GM21526 (cell line): Measurements from ENCODE around the gene MAP2K3.

ENCODE experiments used
- ATAC-seq: cut with Tn5 transposase; IDR thresholded peaks from one replicate; pipeline ENCODE4 v1.9.1; 2021; ENCODE audit warnings: moderate library complexity; ENCODE audit not compliant: unreplicated experiment, low FRiP score

The MAP2K3 gene

DNA sequence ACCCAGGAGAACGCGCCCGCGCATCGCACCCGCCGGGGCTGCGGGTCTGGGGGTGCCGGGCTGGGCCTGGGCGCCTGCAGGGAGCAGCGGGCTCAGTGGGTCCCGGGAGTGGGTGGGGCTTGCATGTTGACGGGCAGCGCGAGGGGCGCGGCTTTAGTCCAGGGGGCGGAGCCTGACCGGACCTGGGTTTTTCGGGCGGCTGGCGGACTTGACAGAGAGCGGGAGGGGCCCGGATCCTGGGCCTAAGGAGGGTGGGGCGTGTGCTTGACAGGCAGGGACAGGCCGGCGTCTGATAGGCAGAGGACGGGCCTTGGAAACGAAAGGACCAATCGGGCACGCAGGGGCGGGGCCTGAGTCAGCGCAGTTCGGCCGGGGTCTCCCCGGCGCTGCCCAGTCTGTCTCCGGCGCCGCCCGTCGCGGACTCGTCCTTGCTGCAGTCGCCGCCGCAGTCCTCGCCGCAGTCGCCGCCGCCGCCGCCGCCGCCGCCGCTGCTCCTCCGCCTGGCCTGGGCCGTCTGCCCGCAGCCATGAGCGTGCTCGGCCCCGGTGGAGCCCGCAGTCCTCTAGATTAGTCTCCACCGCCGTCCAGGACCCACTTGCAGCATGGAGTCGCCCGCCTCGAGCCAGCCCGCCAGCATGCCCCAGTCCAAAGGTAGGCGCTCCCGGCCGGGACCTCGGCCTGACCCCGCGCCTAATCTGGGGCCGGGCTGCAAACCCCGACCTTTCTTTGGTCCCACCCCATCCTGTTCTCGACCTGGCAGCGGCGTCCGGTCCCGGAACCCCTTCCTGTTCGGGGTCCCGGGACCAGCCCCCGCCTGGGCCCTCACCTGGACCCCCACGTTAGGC, at the start of gene MAP2K3:
Gene MAP2K3 (plus strand): TSS at position 393 of the 845 bp plus-strand sequence. CDS start 210 bp downstream, at position 603.
- peak; percentile 74 for ATAC-seq

DNA sequence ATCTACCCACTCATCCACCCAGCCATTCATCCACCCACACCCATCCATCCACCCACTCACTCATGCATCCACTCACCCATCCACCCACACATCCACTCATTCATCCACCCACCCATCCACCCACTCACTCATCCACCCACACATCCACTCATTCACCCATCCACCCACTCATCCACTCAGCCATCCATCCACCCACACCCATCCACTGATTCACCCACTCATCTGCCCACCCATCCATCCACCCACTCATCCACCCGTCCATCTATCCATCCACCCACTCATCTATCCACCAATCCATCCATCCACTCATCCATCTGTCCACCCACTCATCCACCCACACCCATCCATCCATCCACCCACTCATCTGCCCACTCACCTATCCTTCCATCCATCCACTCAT, 48.6 kb upstream of the MAP2K3 start:
- ATAC-seq: no peak

DNA sequence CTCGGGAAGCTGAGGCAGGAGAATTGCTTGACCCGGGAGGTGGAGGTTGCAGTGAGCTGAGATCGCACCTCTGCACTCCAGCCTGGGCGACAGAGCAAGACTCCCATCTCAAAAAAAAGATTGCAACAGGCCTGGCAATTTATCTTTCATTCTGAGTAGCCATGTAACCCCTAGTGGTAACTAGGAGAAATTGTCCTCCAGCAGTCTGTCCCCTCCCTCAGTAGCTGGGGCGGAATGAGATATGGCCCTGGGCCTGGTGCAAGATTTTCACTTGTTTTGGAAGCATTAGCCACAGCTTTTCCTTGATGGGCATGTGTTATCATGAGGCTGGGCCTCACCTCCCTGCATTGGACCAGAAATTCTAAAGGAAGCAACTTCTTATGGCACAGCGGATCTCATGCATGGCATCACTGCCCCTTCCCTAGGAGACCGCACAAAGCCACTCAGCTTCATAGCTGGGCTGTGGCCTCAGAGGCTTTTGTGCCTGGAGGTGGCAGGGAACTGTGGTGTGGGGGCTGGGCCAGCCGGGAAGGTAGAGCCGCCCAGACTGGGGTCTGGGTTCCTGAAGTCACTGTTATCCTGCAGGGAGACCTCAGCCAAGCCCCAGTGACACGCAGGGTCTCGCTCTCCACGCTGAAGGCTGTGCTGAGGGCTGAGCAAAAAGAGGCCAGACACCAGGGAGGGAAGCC, 44.7 kb upstream of the MAP2K3 start:
- ATAC-seq: no peak

DNA sequence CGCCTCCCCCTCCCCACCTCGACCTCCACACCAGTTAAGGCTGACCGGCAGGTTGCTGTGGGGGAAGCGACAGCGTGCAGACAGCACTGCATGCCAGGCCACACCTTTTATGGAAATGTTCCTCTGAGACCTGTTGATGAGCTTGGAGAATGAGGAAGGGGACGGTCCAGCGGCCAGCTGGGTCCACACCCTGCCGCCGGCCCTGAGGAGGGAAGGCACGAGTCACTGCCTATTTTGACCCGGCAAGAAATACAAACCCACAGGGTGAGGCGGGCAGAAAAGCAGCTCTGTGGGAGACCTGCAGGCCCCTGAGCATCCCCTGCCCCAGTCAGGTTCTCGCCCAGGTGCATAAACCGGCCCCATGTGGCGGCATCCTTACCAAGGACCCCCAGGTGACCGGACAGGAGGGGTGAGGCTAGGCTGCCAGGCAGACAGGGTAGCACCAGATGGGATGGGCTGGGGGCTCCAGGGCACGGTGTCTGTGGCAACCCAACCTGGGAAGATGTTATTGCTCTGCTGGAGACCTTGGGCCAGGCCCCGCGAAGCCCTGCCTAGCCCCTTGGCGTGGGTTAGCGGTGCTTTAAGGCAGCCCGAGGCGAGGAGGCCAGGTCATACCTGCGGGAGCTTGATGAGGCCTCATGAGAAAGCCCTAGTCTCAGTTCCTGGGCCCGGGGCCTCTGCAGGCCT, 44.0 kb upstream of the MAP2K3 start:
- ATAC-seq: no peak

DNA sequence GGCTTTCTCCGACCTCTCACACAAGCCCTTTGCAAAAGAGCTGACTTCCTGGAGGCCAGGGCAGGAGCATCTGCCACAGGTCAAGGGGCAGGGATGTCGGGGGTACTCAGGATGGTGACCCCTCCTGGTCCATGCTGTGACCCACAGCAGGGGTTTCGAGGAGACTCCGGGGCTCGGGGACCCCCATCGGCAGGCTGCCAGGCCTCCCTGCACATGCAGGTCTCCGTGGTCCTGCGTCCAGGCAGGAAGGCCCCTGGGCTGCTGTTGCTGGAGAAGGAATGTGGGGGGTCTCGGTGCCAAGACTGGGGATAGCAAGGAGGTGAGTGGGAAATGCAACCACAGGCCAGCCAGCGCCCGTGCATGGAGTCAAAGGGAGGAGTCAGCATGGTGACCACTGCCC, 42.9 kb upstream of the MAP2K3 start:
- no peak for ATAC-seq

DNA sequence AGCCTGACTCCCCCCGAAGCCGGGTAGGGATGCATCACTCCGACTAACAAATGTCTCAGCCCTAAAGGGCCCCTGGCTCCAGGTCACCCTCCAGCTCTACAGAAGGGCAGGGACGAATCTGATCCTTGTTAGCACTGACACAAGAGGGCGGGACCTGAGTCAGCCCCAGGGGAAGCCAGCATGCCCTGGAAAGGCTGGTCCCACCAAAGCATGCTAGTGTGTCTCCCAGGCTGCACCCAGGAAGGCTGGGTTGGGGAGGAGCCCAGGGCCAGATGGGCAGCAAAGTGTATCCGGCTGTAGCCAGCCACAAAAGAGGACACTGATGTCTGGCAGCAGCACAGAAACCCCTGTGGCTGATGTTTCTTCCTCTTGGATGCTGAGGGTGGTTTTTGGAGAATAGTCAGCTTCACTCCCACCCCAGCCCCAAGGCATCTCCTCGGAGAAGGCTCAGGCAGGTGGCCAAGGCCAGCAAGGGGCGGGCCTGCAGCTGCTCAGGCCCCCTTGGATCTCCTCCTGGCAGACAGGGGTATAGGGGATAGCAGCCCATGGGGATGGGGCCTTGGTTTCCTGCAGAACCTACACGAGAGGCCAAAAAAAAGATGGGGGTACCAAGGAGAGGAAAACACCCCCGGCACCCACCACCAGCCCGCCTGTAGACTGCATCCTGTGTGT, 42.3 kb upstream of the MAP2K3 start:
- ATAC-seq: no peak

DNA sequence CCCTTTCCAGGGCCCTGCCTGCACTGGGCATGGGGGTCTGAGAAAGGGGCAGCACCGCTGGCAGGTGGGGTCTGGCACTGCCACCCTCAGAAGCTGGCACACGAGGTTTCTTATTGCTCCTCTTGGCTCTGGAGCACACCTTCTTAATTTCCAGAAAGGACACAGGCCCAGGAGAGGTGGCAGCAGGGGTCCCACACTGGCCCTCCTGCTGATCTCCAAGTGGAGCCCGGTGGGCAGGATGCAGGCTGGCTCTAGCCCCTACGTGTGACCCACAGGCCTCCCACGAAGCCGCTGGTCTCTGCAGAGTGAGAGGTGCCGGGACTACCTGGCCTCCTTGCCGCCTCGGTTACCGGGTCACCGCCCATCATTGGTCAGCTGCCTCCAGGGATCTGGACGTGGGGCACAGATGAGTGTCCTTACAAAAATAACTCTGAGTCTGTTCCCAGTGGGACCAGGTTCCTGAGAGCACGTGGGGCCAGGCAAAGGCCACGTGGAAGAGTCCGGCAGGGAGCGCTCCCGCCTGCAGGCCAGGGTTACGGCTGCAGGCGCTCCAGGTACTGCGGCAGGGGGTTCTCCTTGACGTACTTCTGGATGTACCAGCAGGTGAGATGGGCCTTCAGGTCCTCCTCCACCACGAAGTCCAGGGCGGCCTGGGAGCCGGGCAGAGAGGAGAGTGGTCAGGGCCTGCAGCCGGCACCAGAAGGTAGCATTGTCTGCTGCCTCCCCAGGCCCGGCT, 41.6 kb upstream of the MAP2K3 start:
- no peak for ATAC-seq

DNA sequence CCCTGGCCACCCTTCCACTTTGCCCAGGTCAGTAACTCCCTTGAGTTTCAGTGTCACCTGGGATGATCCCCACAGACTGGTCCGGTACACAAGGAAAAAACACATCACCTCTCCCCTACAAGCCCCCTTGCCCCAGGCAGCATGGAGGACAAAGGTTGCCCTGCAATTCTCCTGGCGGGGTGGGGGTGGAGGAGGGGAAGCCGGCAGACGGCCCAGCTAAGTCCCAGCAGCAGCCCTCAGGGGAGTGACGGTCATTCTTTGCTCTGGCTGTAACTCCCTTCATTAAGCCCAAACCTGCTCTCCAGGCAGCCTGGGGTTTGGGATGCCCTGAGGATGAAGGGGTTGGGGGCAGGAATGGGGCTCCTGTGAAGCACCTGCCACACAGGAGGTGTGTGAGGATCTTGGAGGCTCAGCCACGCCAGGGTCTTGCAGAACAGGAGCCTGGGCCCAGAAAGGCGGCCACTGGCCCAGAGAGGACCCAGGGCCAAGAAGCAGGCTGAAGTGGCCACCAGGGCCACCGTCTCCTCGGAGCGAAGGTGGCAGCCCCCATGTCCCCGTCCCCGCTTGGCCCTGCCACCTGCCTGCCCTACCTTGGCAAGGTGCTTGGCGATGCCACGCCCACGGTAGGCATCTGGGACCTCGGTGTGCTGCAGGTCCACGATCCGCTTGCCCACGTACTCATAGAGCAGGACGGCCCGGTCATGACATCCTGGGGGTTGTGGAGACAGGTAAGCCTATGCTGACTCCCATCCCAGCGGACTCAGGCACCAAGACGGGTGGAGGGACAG, 40.8 kb upstream of the MAP2K3 start:
- no peak for ATAC-seq

DNA sequence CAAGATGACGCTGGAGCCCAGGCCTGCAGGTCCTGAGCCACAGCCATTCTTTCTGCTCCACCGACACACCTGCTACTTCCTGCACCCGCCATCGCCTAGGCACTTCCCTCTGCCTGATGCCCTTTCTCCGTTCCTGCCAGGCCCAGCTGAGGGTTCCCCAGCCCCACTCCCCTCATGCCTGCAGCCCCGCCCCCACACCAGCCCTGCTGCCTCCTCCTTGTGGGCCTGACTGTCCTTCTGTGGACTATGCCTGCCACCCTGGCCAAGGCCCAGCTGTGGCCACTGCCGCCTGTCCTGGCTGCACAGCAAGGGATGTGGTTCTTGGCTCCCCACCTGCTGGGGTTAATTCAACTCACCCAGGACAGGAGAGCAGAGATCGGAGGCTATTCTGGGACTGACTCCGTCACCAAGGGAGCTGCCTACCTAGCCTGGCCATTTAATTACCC, 38.8 kb upstream of the MAP2K3 start:
- ATAC-seq: no peak

DNA sequence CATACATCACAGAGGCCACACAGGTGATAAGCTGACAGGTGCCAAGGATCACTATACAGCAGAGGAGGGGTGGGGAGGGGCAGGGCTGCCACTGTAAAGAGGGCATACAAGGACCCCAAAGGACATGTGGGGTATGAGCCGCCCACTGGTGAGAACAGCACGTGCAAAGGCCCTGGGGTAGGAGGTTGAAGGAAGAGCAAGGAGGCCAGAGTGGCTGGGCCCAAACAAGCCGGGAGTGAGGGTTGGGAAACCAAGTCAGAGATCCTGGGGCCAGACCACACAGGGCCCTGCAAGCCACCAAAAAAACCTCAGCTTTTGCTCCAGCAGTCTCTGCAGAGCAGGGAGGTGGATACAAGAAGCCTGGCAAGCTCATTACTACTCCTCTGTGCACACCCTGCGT, 37.8 kb upstream of the MAP2K3 start:
- ATAC-seq: no peak

DNA sequence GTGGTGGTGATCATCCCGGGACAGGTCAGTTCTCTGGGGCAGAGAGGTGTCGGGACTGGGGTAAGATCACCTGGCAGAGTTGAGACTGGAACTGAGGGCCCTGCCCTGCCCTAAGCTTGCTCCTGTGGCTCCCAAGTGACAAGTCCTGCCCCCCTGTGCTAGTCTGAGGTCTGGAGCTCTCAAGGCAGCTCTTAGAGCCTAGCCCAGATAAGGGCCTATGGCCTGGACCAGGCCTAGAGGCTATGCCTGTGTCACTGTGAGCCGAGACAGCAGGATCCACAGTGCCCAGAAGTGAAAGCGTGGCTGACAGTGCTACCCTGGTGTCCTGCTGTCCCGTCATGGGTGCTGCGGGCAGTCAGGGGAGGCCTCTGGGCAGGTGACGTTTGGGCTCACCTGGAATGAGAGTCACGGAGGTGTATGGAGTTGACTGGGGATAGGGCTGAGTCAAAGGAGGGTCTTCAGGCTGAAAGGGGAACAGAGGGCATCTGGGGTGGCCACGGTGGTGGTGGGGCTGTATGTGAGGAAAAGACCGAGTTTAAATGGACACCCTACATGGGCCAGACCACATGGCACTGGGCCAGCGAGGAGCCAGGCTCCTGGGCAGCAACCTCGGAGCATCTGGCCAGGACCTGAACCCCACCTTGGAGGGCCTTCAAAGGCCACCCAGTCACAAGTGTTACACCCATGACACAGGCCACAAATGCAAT, 36.8 kb upstream of the MAP2K3 start:
- ATAC-seq: no peak

DNA sequence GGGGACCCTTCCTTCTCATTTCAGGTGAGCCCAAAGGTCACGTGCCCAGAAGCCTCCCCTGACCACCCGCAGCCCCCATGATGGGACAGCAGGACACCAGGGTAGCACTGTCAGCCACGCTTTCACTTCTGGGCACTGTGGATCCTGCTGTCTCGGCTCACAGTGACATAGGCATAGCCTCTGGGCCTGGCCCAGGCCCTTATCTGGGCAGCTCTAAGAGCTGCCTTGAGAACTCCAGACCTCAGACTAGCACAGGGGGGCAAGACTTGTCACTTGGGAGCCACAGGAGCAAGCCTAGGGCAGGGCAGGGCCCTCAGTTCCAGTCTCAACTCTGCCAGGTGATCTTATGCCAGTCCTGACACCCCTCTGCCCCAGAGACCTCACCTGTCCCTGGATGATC, 36.0 kb upstream of the MAP2K3 start:
- no peak for ATAC-seq

DNA sequence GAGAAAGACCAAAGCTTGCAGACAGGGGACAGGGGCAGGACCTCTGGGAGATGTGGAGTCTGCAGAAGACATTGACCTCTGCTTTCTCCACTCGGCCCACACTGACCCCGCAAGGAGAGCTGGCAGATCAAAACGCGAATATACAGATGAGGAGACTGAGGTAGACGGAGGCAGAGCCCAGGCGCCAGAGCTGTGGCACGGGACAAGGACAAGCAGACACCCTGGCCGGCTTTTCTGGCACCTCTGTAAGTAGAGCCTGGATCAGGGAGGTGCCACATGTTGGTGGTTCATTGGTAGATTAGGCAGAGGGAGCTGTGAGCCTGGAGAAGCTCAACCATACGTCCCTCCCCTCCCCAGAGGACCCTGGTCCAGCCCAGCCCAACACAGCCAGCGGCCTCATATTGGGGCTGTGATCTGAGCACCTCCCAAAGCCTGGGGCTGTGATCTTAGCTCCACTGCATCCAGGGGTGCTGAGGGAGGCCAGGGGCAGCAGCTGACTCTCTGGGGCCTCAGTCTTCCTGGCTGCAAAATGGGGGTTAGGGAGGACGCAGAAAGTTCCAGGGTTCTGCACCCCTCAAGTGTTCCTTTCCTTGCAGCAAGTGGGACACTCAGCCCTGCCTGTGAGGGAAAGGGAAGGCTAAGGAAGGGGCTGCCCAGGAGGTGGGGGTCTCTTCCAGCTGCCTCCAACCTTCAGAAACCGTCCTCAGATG, 35.3 kb upstream of the MAP2K3 start:
- ATAC-seq: no peak

DNA sequence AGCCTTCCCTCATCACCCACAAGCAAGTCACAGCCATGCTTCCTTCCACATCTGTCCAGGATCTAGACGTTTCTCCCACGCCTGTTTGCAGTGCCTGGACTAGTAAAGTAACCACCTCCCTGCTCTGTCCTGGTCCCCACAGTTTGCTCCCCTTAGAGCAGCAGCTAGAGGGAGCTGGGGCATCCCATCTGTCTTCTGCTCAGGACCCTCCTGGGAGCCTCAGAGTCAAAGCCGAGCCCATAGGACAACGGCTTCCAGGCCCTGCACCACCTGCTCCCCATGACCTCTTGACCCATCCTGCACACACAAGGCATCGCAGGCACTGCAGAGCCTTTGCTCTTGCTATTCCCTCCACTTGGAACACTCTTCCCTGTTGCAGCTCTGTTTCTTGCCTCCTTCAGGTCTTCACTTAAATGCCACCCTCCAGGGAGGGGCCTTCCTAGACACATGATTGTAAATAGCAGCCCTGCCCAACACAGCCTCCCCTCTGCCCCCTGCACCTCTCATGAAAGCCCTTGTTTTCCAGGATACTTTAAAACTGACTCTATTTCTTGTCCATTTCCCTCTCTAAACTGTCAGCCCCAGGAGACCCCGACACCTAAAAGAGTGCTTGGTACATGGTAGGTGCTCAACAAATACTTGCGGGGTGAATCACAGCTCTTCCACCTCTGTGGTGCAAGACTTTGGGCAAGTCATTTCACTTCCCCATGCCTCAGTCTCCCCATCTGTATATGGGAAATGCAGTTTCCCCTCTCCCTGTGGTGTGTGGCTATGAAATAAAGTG, 34.4 kb upstream of the MAP2K3 start:
- ATAC-seq: no peak

DNA sequence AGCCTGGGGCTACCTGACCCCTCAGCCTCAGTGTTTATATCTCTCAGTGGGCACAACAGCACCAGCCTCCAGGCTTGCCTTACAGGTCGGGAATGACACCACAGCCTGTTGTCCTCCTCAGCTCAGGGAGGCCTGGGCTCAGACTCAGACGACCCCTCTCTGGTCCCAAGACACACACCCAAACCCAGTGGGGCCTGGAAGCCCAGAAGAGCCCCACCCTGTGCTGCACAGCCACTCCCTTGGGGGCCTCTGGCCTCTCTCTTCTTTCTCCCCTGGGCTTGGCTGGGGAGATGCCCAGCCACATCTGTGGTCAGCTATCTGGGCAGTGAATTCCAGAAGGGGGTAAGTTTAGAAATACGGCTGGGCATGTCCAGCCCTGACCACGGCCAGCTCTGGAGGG, 33.7 kb upstream of the MAP2K3 start:
- ATAC-seq: no peak

DNA sequence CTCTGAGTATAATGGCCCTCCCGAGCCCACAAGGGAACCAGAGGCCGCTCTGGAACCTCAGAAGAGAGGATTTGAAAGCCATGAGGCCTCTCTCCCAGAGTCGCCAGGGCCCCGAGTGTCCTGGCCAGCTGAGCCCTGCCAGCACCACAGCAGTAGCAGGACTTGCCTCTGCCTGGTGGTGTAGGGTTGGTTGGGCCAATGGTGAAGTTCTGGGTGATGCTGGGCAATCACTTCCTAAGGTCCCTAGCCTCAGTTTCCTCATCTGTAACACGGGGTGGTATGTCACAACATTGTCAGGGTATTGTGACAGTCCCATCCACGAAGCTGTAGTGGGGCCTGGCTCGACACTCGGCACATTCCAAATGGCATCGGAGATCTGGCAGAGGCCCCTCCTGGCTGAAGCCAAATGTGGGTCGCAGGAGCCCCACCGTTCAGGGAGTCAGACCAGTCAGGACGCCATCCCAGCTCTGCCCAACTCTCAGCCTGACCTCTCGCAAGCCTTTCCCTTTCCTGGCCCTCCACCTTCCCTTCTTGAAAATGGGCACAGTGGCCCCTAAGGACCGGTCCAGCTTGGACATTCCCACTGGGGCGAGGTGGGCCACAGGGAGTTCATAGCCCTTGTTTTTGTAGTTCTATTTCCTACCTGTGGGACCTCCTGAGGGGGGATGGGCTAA, 33.0 kb upstream of the MAP2K3 start:
- no peak for ATAC-seq

DNA sequence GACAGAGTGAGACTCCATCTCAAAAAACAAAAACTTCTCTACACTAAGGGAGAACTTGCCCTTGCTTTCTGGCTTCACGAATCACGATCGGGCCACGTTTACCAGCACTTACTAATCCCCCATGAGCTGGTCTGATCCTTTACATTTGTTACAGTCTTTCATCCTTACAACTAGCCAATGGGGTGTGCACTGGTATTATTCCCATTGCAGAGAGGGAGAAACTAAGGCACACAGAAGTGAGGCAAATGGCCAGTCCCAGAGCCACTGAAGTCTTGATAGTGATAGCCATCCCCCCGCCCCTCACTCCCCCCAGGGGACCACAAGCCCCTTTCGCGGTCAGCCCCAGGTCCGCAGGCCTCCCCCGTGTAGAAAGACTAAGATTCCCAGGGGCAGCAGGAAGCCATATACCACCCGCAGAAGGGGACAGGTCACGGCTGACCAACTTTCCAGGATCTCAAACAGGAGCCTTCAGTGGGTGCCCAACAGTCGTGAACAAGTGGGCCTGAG, 32.2 kb upstream of the MAP2K3 start:
- ATAC-seq: no peak
